K562 (cell line): Measurements from ENCODE around the gene IKZF3. TPM values are rescaled to one million over a fixed set of nuclear protein-coding genes. Genes with fewer than 3 reads are reported as not detected.
"Not testable (repeated sequence)": the region's sequence is repeated elsewhere in the genome, so short reads cannot be mapped to it uniquely, and the experiment has no call there.

ENCODE experiments used
- ATAC-seq: fragments of 200-7000 bp; cut with Tn5 transposase; 3 replicates; pipeline ENCODE4 v1.9.1; 2020; ENCODE audit warnings: moderate library complexity
- BruUV-seq: library from RNA; stranded (reverse); fragments of 400-500 nt; replicated peaks from 2 replicates; lab custom pipeline; 2021; lab: Mats Ljungman, UMichigan
- CTCF ChIA-PET: fragments of 300-600 bp; formaldehyde crosslinking; extraction: SDS; loops from one replicate; lab custom pipeline; 2021; ENCODE audit warnings: low intra/inter-chr PET ratio; lab: Yijun Ruan, JAX
- POLR2A ChIA-PET: fragments of 300-600, 350-650 bp; sonication (Branson Sonifier 250); formaldehyde crosslinking; extraction: SDS; loops from one replicate; lab custom pipeline; 2021; ENCODE audit warnings: antibody characterized with exemption, inconsistent platforms; lab: Yijun Ruan, JAX
- DNase-seq, 4 experiments: peaks; one replicate each; pipeline versions ENCODE4 v3.0.0 to v3.0.0-alpha.2; 2011 to 2018; ENCODE audit warnings: low spot score in 3 of 4, mixed read lengths in 3 of 4; ENCODE audit errors: extremely low read depth in 1 of 4
- FAIRE-seq: peaks from 2 replicates; lab custom pipeline; 2011; peaks lifted over from hg19 to GRCh38; lab: Jason Lieb, UNC
- H2AFZ ChIP-seq: 2 replicates; pipeline ENCODE4 v1.6.0; 2011; ENCODE audit warnings: low read depth, low read length, control low read depth, inconsistent platforms
- H3K27ac ChIP-seq: fragments of 200-600 bp; 3 replicates; pipeline ENCODE4 v1.8.0; 2011; ENCODE audit warnings: low read depth, mild to moderate bottlenecking, control low read depth, inconsistent platforms, low read length, moderate library complexity, mixed read lengths; ENCODE audit errors: extremely low read depth
- H3K27me3 ChIP-seq, 2 experiments: fragments of 300-600 bp in 1 of 2; 2 replicates in 1 of 2; 3 replicates in 1 of 2; pipeline versions ENCODE4 v1.6.0 to v1.8.0; 2011; ENCODE audit warnings: inconsistent platforms in 2 of 2, low read length in 2 of 2, mild to moderate bottlenecking in 1 of 2, mixed read lengths in 1 of 2, moderate library complexity in 1 of 2; ENCODE audit not compliant: control insufficient read depth in 2 of 2, insufficient read depth in 2 of 2
- H3K36me3 ChIP-seq: fragments of 300-600 bp; 3 replicates; pipeline ENCODE4 v1.8.0; 2011; ENCODE audit warnings: mild to moderate bottlenecking, low read length, inconsistent platforms; ENCODE audit not compliant: control insufficient read depth, insufficient read depth
- H3K4me1 ChIP-seq, 2 experiments: fragments of 200-600 bp in 1 of 2; replicated peaks in 1 of 2; 2 replicates in 1 of 2; 3 replicates in 1 of 2; pipeline versions ENCODE4 v1.5.1 to v1.8.0; 2011; ENCODE audit warnings: inconsistent platforms in 2 of 2, low read length in 2 of 2, mild to moderate bottlenecking in 1 of 2, mixed read lengths in 1 of 2, moderate library complexity in 1 of 2; ENCODE audit not compliant: control insufficient read depth in 2 of 2, insufficient read depth in 2 of 2
- H3K4me2 ChIP-seq: 2 replicates; pipeline ENCODE4 v1.6.1; 2011; ENCODE audit warnings: low read length, control low read depth, inconsistent platforms, mixed read lengths; ENCODE audit not compliant: insufficient read depth
- H3K4me3 ChIP-seq: fragments of 200-600 bp; sonication (generic), shearing (Covaris generic); 2 replicates; pipeline ENCODE4 v1.5.1; 2016; ENCODE audit warnings: control low read depth, inconsistent platforms
- H3K79me2 ChIP-seq: fragments of 200-600 bp; 3 replicates; pipeline ENCODE4 v1.8.0; 2011; ENCODE audit warnings: low read length, inconsistent platforms; ENCODE audit not compliant: control insufficient read depth, insufficient read depth
- H3K9ac ChIP-seq, 2 experiments: 2 replicates each; pipeline versions ENCODE4 v1.6.0 to v1.6.1; 2011; ENCODE audit warnings: low read depth in 2 of 2, low read length in 2 of 2, control low read depth in 1 of 2, inconsistent platforms in 1 of 2, mild to moderate bottlenecking in 1 of 2, mixed read lengths in 1 of 2; ENCODE audit not compliant: insufficient read depth in 1 of 2
- H3K9me1 ChIP-seq: one replicate; pipeline ENCODE4 v1.6.0; 2011; ENCODE audit warnings: inconsistent platforms, mild to moderate bottlenecking, low read length, moderate library complexity; ENCODE audit not compliant: control insufficient read depth, insufficient read depth
- H3K9me3 ChIP-seq: replicated peaks from 2 replicates; pipeline ENCODE4 v1.5.1; 2011; ENCODE audit warnings: low read depth, low read length, inconsistent platforms; ENCODE audit not compliant: control insufficient read depth, insufficient read depth
- H4K20me1 ChIP-seq: replicated peaks from 2 replicates; pipeline ENCODE4 v1.6.1; 2011; ENCODE audit warnings: low read length, inconsistent platforms, mixed read lengths; ENCODE audit not compliant: control insufficient read depth, insufficient read depth
- LCOR ChIP-seq: sonication (generic); formaldehyde crosslinking; IDR thresholded peaks from 2 replicates; pipeline ENCODE4 v1.8.0; 2022; ENCODE audit warnings: mild to moderate bottlenecking, missing genetic modification reagents
- NCOA2 ChIP-seq, 2 experiments: fragments of 450-650 bp; IDR thresholded peaks; 2 replicates each; pipeline ENCODE4 v1.6.1; 2018; ENCODE audit warnings: mild to moderate bottlenecking in 2 of 2, moderate library complexity in 1 of 2; ENCODE audit not compliant: partially characterized antibody in 2 of 2
- POLR2AphosphoS5 ChIP-seq: IDR thresholded peaks from 2 replicates; pipeline ENCODE4 v1.6.1; 2011; ENCODE audit warnings: mild to moderate bottlenecking, low read depth, low read length, moderate library complexity; ENCODE audit not compliant: control insufficient read depth, insufficient read depth
- POLR2G ChIP-seq: fragments of 200-400 bp; formaldehyde crosslinking; IDR thresholded peaks from 2 replicates; pipeline ENCODE4 v1.6.1; 2017; ENCODE audit warnings: low read depth, mild to moderate bottlenecking, antibody characterized with exemption, low read length, moderate library complexity
- RBFOX2 ChIP-seq: fragments of 200-400 bp; formaldehyde crosslinking; IDR thresholded peaks from 2 replicates; pipeline ENCODE4 v1.6.1; 2017; ENCODE audit warnings: low read depth, mild to moderate bottlenecking, low read length, moderate library complexity
- ZNF398 ChIP-seq: fragments of 250-450 bp; sonication (Bioruptor Pico); IDR thresholded peaks from 2 replicates; pipeline ENCODE4 v1.8.0; 2021; ENCODE audit warnings: moderate library complexity, mild to moderate bottlenecking, inconsistent platforms
- WGBS: fragments of 100-300 bp; shearing (Covaris generic); methylation state at CpG from one replicate; pipeline ENCODE4 v1.1.6; 2016; ENCODE audit warnings: low coverage, mixed read lengths; ENCODE audit not compliant: insufficient coverage; ENCODE audit errors: missing lambda C conversion rate; 5-methylcytosine and 5-hydroxymethylcytosine counted together
- in situ Hi-C: fragments of 300-500 bp; cut with MboI; formaldehyde crosslinking; loops from 4 replicates; pipeline ENCODE4 v1.15.0; 2018; ENCODE audit warnings: inconsistent platforms, mixed read lengths
- intact Hi-C: fragments of 100-400 bp; cut with micrococcal nuclease; formaldehyde crosslinking; loops from 2 replicates; pipeline ENCODE4 v1.14.2; 2022
- polyA plus RNA-seq, 8 experiments: library from polyadenylated mRNA; depleted of rRNA in 4 of 8; stranded (reverse) in 5 of 8; unstranded in 3 of 8; fragments of >200 nt; fragmentation: Nextera tagmentation in 2 of 8; fragmentation: Illumina TruSeq in 1 of 8; extraction: Ambion mirVana in 2 of 8; extraction: Trizol in 1 of 8; gene quantifications; 2 replicates each; pipeline versions ENCODE4 v1.2.1 to v1.2.3, GENCODE V29; 2011 to 2014; ENCODE audit warnings: inconsistent platforms in 1 of 8, missing spikeins in 1 of 8
- total RNA-seq, 7 experiments: library from RNA; depleted of rRNA in 6 of 7; stranded (reverse); fragments of >200 nt in 6 of 7; fragmentation: Illumina TruSeq in 2 of 7; extraction: Trizol in 2 of 7; gene quantifications; 2 replicates each; pipeline versions ENCODE4 v1.2.1 to v1.2.3, GENCODE V29; 2011 to 2021; ENCODE audit warnings: low replicate concordance in 1 of 7
- TF ChIP-seq, protein P1 (sequence below): fragments of 250-450 bp; sonication (Bioruptor Pico); IDR thresholded peaks from 2 replicates; pipeline ENCODE4 v1.5.0; 2021

Gene IKZF3
- total and polyA plus RNA-seq, 9 of the 15 experiments (the other 6 are each of a cell fraction or from before 2014, with no cell fraction given): 0.06 to 1.6 (median 0.62) TPM

DNA sequence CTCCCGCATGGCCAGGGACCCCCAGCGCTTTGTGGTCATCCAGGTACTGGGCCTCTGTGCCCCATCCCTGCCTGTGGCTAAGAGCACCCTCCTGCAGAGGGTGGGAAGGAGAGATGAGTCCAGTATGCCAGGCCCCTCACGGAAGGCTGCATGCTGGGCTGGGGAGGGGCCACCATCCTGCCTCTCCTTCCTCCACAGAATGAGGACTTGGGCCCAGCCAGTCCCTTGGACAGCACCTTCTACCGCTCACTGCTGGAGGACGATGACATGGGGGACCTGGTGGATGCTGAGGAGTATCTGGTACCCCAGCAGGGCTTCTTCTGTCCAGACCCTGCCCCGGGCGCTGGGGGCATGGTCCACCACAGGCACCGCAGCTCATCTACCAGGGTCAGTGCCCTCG, 137.5 kb downstream of the IKZF3 start:
- in situ Hi-C loops (no loop called here), intact Hi-C loops (no loop called here)
- no peak for DNase-seq
- Histone ChIP-seq H3K79me2 (peaks cover 14% of the 10 kb centered on the region), H3K9me1 (no peaks in the 10 kb centered on the region), H3K4me3 (no peak overlapping the region), H3K27ac (no peak overlapping the region), H3K4me2 (no peak overlapping the region), H3K9ac (peak overlapping the region in 1 of 2 experiments; percentile 77; a peak in 2 of 4 replicates), H3K4me1 (peaks cover 13 to 53% of the 10 kb centered on the region in 2 experiments; a peak in 4 of 5 replicates), H3K9me3 (no peaks in the 10 kb centered on the region), H3K27me3 (no peaks in the 10 kb centered on the region), H2AFZ (no peak overlapping the region), H3K36me3 (peaks cover 22% of the 10 kb centered on the region; the same call in 1 of the 3 replicates), H4K20me1 (no peaks in the 10 kb centered on the region)
- 88% methylated on average over 8 of the region's 9 CpGs for WGBS
- ChIA-PET POLR2A (no interaction called here), CTCF (no interaction called here)
- BruUV-seq: no TSS peak
- ATAC-seq: no peak
- TF ChIP-seq POLR2AphosphoS5 (0 out of 2 replicates have a peak, but pooled peaks have one; percentile 12), LCOR (CRISPR knock-in tag) (no peak), RBFOX2 (peak; percentile 51; the same call in 1 of the 2 replicates), ZNF398 (CRISPR knock-in tag) (no peak), POLR2G (peak; percentile 43; the same call in 1 of the 2 replicates), NCOA2 (IDR thresholded peaks at IDR 0.05; ENCODE audit: partially characterized antibody in 2 of 2) (no peak)
- TF ChIP-seq, protein P1, sequence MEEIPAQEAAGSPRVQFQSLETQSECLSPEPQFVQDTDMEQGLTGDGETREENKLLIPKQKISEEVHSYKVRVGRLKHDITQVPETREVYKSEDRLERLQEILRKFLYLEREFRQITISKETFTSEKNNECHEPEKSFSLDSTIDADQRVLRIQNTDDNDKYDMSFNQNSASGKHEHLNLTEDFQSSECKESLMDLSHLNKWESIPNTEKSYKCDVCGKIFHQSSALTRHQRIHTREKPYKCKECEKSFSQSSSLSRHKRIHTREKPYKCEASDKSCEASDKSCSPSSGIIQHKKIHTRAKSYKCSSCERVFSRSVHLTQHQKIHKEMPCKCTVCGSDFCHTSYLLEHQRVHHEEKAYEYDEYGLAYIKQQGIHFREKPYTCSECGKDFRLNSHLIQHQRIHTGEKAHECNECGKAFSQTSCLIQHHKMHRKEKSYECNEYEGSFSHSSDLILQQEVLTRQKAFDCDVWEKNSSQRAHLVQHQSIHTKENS (CRISPR knock-in tag): no peak
- FAIRE-seq: no peak

DNA sequence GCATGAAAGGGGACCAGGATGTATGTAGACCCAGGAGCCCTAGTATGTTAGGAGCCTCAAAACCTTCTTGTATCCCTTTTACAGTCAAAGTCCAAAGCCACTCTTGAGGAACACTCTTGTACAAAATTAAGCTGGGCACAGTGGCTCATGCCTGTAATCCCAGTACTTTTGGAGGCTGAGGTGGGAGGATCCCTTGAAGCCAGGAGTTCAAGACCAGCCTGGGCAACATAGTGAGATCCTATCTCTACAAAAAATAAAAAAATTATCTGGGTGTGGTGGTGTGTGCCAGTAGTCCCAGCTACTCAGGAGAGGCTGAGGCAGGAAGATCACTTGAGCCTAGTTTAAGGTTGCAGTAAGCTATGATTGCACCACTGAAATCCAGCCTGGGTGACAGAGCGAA, 138.2 kb downstream of the IKZF3 start:
- H4K20me1 ChIP-seq, CTCF ChIA-PET, intact Hi-C loops, H3K27me3 ChIP-seq, ATAC-seq, FAIRE-seq, DNase-seq, H3K4me3 ChIP-seq, BruUV-seq, H3K4me2 ChIP-seq, H2AFZ ChIP-seq, H3K9me1 ChIP-seq, in situ Hi-C loops, H3K9me3 ChIP-seq, H3K27ac ChIP-seq: not testable (repeated sequence)
- H3K79me2 ChIP-seq: peaks cover 14% of the 10 kb centered on the region
- peaks cover 13 to 53% of the 10 kb centered on the region in 2 experiments; a peak in 4 of 5 replicates for H3K4me1 ChIP-seq
- peak overlapping the region in 1 of 2 experiments; percentile 53; a peak in 2 of 4 replicates for H3K9ac ChIP-seq
- WGBS: 93% methylated on average over 1 of the region's 1 CpG
- H3K36me3 ChIP-seq: peaks cover 22% of the 10 kb centered on the region; the same call in 1 of the 3 replicates
- POLR2A ChIA-PET: interaction anchor here (1.6 kb wide), 1 partner anchor 26 kb away, joined by 6 read pairs; the partner anchor contains the start of gene ERBB2
